ENCODE results near the gene RAF1.
A peak's percentile ranks its signal among the peaks of the same experiment; 100 is the strongest.
"Not testable (repeated sequence)": the region's sequence is repeated elsewhere in the genome, so short reads cannot be mapped to it uniquely, and the experiment has no call there.

Gene RAF1

GRCh38 chr3:12670365-12671119 lies 6.6 kb upstream of the RAF1 start:
- POLR2A ChIA-PET = no interaction called here
- no peak for DNase-seq (ENCODE audit: extremely low spot score)
- TF ChIP-seq, protein P1, sequence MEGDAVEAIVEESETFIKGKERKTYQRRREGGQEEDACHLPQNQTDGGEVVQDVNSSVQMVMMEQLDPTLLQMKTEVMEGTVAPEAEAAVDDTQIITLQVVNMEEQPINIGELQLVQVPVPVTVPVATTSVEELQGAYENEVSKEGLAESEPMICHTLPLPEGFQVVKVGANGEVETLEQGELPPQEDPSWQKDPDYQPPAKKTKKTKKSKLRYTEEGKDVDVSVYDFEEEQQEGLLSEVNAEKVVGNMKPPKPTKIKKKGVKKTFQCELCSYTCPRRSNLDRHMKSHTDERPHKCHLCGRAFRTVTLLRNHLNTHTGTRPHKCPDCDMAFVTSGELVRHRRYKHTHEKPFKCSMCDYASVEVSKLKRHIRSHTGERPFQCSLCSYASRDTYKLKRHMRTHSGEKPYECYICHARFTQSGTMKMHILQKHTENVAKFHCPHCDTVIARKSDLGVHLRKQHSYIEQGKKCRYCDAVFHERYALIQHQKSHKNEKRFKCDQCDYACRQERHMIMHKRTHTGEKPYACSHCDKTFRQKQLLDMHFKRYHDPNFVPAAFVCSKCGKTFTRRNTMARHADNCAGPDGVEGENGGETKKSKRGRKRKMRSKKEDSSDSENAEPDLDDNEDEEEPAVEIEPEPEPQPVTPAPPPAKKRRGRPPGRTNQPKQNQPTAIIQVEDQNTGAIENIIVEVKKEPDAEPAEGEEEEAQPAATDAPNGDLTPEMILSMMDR (IDR thresholded peaks at IDR 0.05; ENCODE audit: control extremely low read depth, extremely low read depth, low read depth, missing control alignments) = no peak
- CTCF ChIA-PET = no interaction called here

- CTCF ChIA-PET = interaction anchor here (0.8 to 1.8 kb wide), 3 partner anchors 19 to 528 kb away, joined by 3 to 5 read pairs (median 3); no protein-coding TSS in a partner anchor
- DNase-seq (ENCODE audit: extremely low spot score) = no peak
- POLR2A ChIA-PET = no interaction called here
- TF ChIP-seq, protein P1 (IDR thresholded peaks at IDR 0.05; ENCODE audit: control extremely low read depth, extremely low read depth, low read depth, missing control alignments) = peak; percentile 1
Observed at GRCh38 chr3:12663401-12663935, 449 bp downstream of the RAF1 start.

- POLR2A ChIA-PET = no interaction called here
- CTCF ChIA-PET = interaction anchor here (1.1 to 1.5 kb wide), 2 partner anchors 13 to 18 kb away, joined by 3 read pairs; no protein-coding TSS in a partner anchor
- TF ChIP-seq, protein P1 (IDR thresholded peaks at IDR 0.05; ENCODE audit: control extremely low read depth, extremely low read depth, low read depth, missing control alignments) = no peak
- no peak for DNase-seq (ENCODE audit: extremely low spot score)
Observed at GRCh38 chr3:12662593-12663400, 1.1 kb downstream of the RAF1 start.

- DNase-seq (ENCODE audit: extremely low spot score) = no peak
- ChIA-PET POLR2A (no interaction called here), CTCF (interaction anchor here (1.1 to 1.5 kb wide), 2 partner anchors 12 to 18 kb away, joined by 3 read pairs; no protein-coding TSS in a partner anchor)
- TF ChIP-seq, protein P1 (IDR thresholded peaks at IDR 0.05; ENCODE audit: control extremely low read depth, extremely low read depth, low read depth, missing control alignments) = no peak
Observed at GRCh38 chr3:12661926-12662592, 1.9 kb downstream of the RAF1 start.

- POLR2A ChIA-PET; DNase-seq (ENCODE audit: extremely low spot score): not testable (repeated sequence)
- CTCF ChIA-PET = interaction anchor here (2.9 kb wide), 1 partner anchor 14 kb away, joined by 10 read pairs; no protein-coding TSS in a partner anchor
Observed at GRCh38 chr3:12661375-12661774, 2.5 kb downstream of the RAF1 start.

DNA sequence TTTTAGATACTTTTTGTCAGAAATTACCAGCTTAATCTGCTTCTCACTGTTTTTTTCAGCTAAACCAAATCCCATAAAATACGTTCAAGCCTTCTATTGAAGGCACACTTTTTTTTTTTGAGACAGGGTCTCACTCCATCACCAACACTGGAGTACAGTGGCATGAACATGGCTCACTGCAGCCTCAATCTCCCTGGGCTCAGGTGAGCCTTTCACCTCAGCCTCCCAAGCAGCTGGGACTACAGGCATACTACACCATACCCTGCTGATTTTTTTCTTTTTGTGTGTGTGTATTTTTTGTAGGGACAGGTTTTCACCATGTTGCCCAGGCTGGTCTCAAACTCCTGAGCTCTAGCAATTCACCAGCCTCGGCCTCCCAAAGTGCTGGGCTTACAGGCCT lies 3.7 kb downstream of the RAF1 start:
- ChIA-PET POLR2A (interaction anchor here (1.4 kb wide), 1 partner anchor 10 kb away, joined by 15 read pairs; no protein-coding TSS in a partner anchor), CTCF (interaction anchor here (0.9 to 2.9 kb wide), 3 partner anchors 12 to 181 kb away, joined by 3 to 10 read pairs (median 4); partner anchors contain the start of gene RPL32)
- TF ChIP-seq, protein P1 (IDR thresholded peaks at IDR 0.05; ENCODE audit: control extremely low read depth, extremely low read depth, low read depth, missing control alignments) = no peak
- DNase-seq (ENCODE audit: extremely low spot score) = no peak

Measured in GM10248 (cell line).